Body of pancreas (tissue), 4 donors: ENCODE measurements around the gene ANKRD29.

Source experiments
- CTCF ChIP-seq, 7 experiments: fragments of 450-650 bp in 4 of 7; fragments of 200-600 bp in 3 of 7; sonication (generic) in 3 of 7; IDR thresholded peaks; one replicate each; pipeline ENCODE4 v1.5.1; 2016 to 2019; ENCODE audit warnings: antibody characterized with exemption in 7 of 7
- POLR2A ChIP-seq, 3 donors: fragments of 450-650 bp; IDR thresholded peaks; one replicate each; pipeline ENCODE4 v1.6.1; 2016; ENCODE audit warnings: antibody characterized with exemption in 3 of 3, mild to moderate bottlenecking in 2 of 3

GRCh38 chr18:23586249-23587196 lies 76.2 kb downstream of the ANKRD29 start, which contains the start of gene NPC1:
- TF ChIP-seq CTCF (IDR thresholded peaks at IDR 0.05) (peak; percentile 79 to 97 (median 87)), POLR2A (IDR thresholded peaks at IDR 0.05) (peak; percentile 91 to 98 (median 97))
